IMR-90 (cell line): ENCODE measurements around the gene PFDN5.

Experiments
- CHD1 ChIP-seq: IDR thresholded peaks from 2 replicates; pipeline ENCODE4 v1.6.1; 2012; ENCODE audit warnings: low read depth, low read length, improper control_type of control experiment
- CTCF ChIP-seq: conservative IDR thresholded peaks from 2 replicates; pipeline ENCODE4 v1.5.1; 2012; ENCODE audit warnings: mild to moderate bottlenecking, low read depth, low read length, improper control_type of control experiment
- MAFK ChIP-seq: IDR thresholded peaks from 2 replicates; pipeline ENCODE4 v1.6.1; 2012; ENCODE audit warnings: low read depth, low read length, improper control_type of control experiment
- POLR2A ChIP-seq: IDR thresholded peaks from 2 replicates; pipeline ENCODE4 v1.6.1; 2012; ENCODE audit warnings: mild to moderate bottlenecking, low read depth, low read length
- RFX5 ChIP-seq: IDR thresholded peaks from 2 replicates; pipeline ENCODE4 v1.8.0; 2012; ENCODE audit warnings: low read depth, mild to moderate bottlenecking, low read length, moderate library complexity

- TF ChIP-seq CTCF (no peak), CHD1 (no peak), RFX5 (no peak), POLR2A (no peak), MAFK (no peak)
These were observed 39.3 kb upstream of the PFDN5 start for GRCh38 chr12:53255996-53256395.
